SK-N-DZ (cell line): ENCODE data around the gene RABEPK. TPM values are rescaled to one million over a fixed set of nuclear protein-coding genes. Genes with fewer than 3 reads are reported as not detected.
"Not testable (repeated sequence)": the region's sequence is repeated elsewhere in the genome, so short reads cannot be mapped to it uniquely, and the experiment has no call there.

Source experiments
- DNase-seq: peaks from one replicate; pipeline ENCODE4 v3.0.0-alpha.2; 2015; ENCODE audit warnings: low spot score
- polyA plus RNA-seq, 2 experiments: library from polyadenylated mRNA; depleted of rRNA; stranded (reverse); fragments of >200 nt; gene quantifications; 2 replicates each; pipeline ENCODE4 v1.2.3, GENCODE V29; 2014

The RABEPK gene
- 47.1 and 47.5 TPM in 2 replicates for polyA plus RNA-seq (2014; cell fraction: cytosol; rRNA removed)
- polyA plus RNA-seq (2014; cell fraction: nucleus; rRNA removed), result 26.4 and 33.9 TPM in 2 replicates

DNA sequence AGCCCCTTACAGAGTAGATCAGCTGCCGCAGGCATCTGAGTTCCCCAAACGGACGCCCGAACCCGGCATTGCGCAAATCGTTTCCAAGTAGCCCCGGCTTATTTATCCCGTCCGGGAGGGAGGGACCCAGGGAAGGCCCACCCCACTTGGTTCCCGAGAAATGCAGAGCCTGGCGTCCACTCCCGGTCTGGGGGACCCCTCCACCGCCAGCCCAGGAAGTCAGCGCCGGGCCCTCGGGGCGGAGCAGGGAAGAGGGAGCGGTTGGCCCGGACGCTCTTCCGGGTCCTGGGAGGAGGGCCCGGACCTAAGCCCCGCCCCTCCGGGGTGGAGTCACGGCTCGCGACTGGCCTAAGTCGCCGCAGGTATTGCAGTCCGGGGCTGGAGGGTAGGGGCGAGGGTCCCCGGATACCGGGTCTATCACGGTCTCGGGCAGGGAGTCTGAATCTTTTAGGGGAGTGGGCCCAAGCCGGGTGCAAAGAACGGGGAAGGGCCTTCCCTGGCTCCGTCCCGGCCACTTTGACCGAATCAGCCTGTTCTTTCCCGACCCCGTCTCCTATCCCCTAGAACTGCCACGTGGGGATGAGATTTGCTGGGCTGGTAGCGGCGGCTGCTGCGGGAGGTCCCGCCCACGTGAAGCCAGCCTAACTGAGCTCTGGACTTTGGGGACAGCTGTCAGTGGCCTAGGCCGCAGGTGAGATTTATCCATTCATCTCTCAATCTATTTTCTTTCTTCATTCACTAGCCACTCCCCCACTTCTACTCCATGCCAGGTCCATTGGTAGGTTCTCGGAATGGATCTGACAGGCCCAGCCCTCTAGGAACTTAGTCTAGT is at the start of gene RABEPK:
Gene RABEPK, plus strand, starts transcription at position 327 of the 832 bp plus-strand sequence. CDS start 2,472 bp downstream, outside the sequence.
- peak; percentile 95 for DNase-seq

GRCh38 chr9:125151730-125152129 is 48.6 kb upstream of the RABEPK start:
- no peak for DNase-seq

DNA sequence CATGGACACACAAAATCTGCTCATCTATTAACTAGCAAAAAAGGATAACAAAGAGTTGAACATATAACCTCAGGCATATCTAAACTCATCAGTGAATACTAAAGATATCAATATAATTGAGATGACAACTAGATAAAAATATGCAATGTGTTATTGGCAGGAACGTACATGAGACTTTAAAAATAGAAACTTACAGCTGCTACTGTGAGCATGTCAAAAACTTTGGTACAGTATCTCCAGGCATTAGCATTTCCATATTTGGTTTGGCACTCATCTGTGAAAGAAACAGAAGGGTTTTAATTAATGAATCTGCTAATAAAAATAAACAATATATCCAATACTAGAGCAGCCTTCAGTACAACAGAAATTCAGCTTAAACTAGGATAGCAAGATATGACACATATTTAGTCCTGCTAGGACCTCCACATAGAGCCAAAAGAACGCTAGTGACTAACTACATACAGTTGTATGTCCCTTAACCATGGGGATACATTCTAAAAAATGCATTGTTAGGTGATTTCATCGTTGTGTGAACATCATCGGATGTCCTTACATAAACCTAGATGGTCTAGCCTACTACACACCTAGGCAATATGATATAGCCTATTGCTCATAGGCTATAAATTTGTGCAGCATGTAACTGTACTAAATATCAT is 46.5 kb upstream of the RABEPK start:
- no peak for DNase-seq

DNA sequence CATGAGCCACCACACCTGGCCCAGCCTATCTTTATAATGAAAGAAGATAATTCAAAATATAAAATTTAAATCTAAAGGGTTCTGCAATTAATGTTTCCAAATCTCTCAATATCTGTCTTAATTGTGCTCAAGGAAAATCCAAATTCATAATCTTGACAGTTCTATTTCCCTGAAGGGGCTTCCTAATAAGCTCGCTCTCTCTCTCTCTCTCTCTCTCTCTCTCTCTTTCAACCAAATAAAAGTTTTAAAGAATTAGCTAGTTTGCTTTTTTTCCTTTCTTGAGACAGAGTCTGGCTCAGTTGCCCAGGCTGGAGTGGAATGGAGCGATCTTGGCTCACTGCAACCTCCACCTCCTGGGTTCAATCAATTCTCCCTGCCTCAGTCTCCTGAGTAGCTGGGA is 43.8 kb upstream of the RABEPK start:
- no peak for DNase-seq

GRCh38 chr9:125160750-125161149 is 39.6 kb upstream of the RABEPK start:
- no peak for DNase-seq

- DNase-seq, result no peak
Observed at GRCh38 chr9:125161284-125161918, 38.9 kb upstream of the RABEPK start.

- DNase-seq, result not testable (repeated sequence)
Observed at GRCh38 chr9:125162891-125163290, 37.5 kb upstream of the RABEPK start.

DNA sequence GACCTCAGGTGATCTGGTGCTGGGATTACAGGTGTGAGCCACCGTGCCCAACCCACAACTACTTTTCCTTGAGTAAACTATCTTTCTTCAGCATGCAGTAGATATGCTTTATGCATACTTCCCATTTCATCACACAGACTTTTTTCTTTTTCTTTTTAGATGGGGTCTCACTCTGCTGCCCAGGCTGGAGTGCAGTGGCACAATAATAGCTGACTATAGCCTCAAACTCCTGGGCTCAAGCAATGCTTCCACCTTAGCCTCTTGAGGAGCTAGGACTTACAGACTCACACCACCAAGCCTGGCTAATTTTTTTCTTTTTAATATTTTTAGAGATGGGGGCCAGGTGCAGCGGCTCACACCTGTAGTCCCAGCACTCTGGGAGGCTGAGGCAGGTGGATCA is 33.6 kb upstream of the RABEPK start:
- no peak for DNase-seq

DNA sequence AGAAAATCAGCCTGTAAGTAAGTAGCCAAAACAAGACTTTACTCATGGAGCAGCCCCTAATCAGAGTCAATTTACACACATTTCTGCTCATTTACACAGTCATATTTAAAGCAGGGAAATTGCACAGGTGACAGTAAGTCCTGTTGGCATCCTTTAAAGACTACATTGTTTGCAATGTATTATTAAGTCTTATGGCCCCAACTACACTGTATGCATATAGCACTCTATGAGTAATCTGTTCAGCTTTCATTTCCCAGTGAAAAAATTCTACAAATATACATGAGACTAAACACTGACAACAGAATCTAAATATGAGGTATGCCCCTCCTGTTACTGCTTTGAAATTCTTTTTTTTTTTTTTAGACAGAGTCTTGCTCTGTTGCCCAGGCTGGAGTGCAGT is 30.4 kb upstream of the RABEPK start:
- no peak for DNase-seq

- no peak for DNase-seq
Observed at GRCh38 chr9:125172031-125172755, 28.1 kb upstream of the RABEPK start.

GRCh38 chr9:125176636-125177035 is 23.7 kb upstream of the RABEPK start:
- DNase-seq, result peak; percentile 40

GRCh38 chr9:125177888-125178287 is 22.5 kb upstream of the RABEPK start:
- no peak for DNase-seq

DNA sequence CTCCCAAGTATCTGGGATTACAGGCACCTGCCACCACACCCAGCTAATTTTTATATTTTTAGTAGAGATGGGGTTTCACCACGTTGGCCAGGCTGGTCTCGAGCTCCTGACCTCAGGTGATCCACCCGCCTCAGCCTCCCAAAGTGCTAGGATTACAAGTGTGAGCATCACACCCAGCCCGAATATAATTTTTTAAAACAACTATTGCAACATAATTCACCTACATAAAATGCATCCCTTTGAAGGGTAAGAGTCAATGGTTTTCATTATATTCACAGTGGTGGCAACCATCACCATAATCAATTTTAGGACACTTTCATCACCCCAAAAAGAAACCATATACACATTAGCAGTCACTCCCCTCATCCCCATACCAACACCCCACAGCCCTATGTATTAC is 20.6 kb upstream of the RABEPK start:
- not testable (repeated sequence) for DNase-seq

- DNase-seq, result no peak
Observed at GRCh38 chr9:125180876-125181275, 19.5 kb upstream of the RABEPK start.

GRCh38 chr9:125181756-125182155 is 18.6 kb upstream of the RABEPK start:
- not testable (repeated sequence) for DNase-seq

DNA sequence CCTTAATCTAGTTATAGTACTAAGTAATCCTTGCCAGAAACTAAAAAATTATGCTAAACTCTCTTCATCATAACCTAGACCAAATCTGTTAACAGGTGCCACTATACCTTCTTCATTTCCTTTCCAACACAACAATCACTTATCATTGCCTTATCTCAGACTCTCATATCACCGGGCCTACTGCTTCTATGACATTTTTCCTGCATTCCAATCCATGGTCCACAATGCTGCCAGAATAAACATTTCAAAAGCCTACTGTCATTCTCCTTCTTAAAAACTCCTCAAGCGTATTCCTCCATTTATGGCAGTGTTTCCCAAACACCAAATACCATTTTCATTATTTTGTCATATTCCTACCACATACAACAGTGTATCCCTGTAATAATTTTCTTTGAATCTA is 17.3 kb upstream of the RABEPK start:
- no peak for DNase-seq

DNA sequence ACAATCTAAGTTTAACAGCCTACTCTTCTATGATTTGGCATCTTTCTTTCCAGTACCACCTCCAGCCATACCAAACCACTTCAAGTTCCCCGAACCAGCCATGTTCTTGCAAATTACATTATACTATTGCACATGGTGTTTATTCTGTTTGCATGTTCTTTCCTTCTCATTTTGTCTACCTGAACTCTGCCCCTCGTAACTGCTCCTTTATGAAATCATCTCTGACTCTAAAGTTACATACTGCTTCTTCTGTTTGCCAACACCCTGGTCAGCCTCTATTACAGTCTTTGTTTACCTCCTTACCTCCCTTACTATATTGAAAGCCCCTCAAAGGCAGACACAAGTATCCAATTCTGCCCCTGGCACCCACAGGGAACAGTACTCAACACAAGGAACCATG is 16.8 kb upstream of the RABEPK start:
- no peak for DNase-seq

- peak; percentile 18 for DNase-seq
Observed at GRCh38 chr9:125189011-125189360, 11.4 kb upstream of the RABEPK start.

DNA sequence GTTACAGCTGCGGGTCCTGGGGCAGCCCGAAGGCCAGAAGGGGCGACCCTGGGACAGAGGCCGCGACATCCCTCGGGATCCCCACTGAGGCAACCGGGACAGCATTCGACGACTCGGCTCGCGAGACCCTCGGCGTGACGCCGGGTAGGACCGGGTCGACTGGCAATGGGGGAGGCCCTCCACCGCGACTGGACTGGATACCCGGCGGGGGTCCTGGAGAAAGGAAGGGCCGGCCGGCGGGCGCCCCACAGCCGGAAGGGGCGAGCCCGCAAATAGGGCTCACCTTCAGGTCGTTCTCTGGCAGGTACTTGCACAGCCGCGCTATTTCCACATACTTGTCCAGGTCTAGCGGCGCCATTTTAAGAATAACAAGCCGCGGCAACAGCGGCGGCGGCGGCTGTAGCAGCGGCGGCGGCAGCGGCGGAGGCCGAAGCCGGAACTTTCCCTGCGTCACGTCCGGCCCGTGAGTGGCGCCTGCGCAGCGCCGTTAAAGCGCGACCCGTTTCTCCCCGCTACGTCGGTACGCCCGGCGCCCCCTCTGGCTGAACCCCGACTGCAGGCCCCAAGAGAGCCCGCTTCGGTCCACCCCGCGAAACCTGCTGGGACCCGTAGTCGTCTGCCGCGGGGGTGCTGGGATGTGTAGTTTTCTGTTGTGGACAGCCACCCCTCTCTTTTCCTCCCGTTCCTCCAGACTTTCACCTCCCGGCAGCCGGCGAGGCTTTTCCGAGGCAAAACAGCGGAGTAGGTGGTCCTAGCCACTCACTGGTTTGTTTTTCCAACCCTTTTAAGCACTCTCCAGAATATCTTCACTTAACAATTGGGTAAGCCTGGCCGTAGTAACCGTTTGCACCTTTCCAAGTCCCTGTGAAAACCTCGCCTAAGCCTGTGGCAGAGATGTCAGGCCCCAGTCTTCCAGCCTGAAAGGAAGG is 10.7 kb upstream of the RABEPK start, which contains the start of gene PPP6C:
Gene PPP6C, minus strand, starts transcription at position 443 of the 929 bp plus-strand sequence. Its CDS starts 85 bp downstream, at position 358.
- DNase-seq, result peak; percentile 95

GRCh38 chr9:125190361-125190801 is 10.0 kb upstream of the RABEPK start:
- DNase-seq, result peak; percentile 17
